ENCODE data around the gene BAIAP2L2. TPM values are rescaled to one million over a fixed set of nuclear protein-coding genes. Genes with fewer than 3 reads are reported as not detected.

BAIAP2L2 gene
- total RNA-seq (2013; cell fraction: nucleolus; rRNA removed), result 0.37 TPM in 1 of 2 replicates, not detected in the other
- 0.11 TPM in 1 of 2 replicates, not detected in the other for total RNA-seq (2014; rRNA removed)
- total RNA-seq (2014; rRNA removed; fragmentation: Illumina TruSeq; extraction: Trizol), result not detected in 2 replicates
- 0.08 and 0.38 TPM in 2 replicates for total RNA-seq (2021)
- polyA plus RNA-seq (2011; ENCODE audit: low read depth), result 0.12 TPM
- polyA plus RNA-seq (2011; rRNA removed), result 0.04 and 0.08 TPM in 2 replicates
- 0.04 and 0.12 TPM in 2 replicates for polyA plus RNA-seq (2011; cell fraction: cytosol; rRNA removed)
- 1.0 and 1.1 TPM in 2 replicates for polyA plus RNA-seq (2011; cell fraction: nucleus; rRNA removed)
- 0.51 and 0.70 TPM in 2 replicates for polyA plus RNA-seq (2012)
- not detected in 2 replicates for polyA plus RNA-seq (2014; fragmentation: Illumina TruSeq; extraction: Trizol)
- not detected for polyA plus RNA-seq (2014; fragmentation: Nextera tagmentation; extraction: Ambion mirVana)
- polyA plus RNA-seq (2014; rRNA removed), result 0.17 and 0.48 TPM in 2 replicates
- polyA plus RNA-seq (2016; fragmentation: Nextera tagmentation; extraction: Ambion mirVana), result under 1 TPM in 1 of 2 experiments, not detected in 1; 0.11 TPM
- polyA minus RNA-seq (2011; rRNA and poly(A)+ RNA removed), result not detected in 2 replicates
- not detected in 2 replicates for polyA minus RNA-seq (2011; cell fraction: cytosol; rRNA and poly(A)+ RNA removed)
- not detected in 2 replicates for polyA minus RNA-seq (2011; cell fraction: nucleus; rRNA and poly(A)+ RNA removed)
- Bru-seq, nascent RNA, result percentile 31 among the genes with signal in this experiment
- percentile 28 among the genes with signal in this experiment for BruChase-seq, experiment 1, labeled RNA remaining after a 6-hour chase
- percentile 22 among the genes with signal in this experiment for BruChase-seq, experiment 2, labeled RNA remaining after a 2-hour chase
- long read RNA-seq, experiment 1, result 0 reads
- long read RNA-seq, experiment 2, result 0 reads

GRCh38 chr22:38110008-38110862, at the start of gene BAIAP2L2:
Gene BAIAP2L2, minus strand, starts transcription at chr22:38110684. Its CDS starts 159 bp downstream, at chr22:38110525.
- H3K27ac ChIP-seq (ENCODE audit: control insufficient read depth, insufficient read depth), result no peak within 1 kb of the TSS
- no peak within 1 kb of the TSS for H2AFZ ChIP-seq (ENCODE audit: control insufficient read depth, low read depth, low read length)
- intact Hi-C loops (cut with micrococcal nuclease; ENCODE audit: unreplicated experiment), result loop anchor here (10.0 kb wide), 2 partner anchors 105 to 245 kb away; no protein-coding TSS in a partner anchor
- H3K27me3 ChIP-seq (replicated peaks in 1 of 2; ENCODE audit: control insufficient read depth in 2 of 2, insufficient read depth in 2 of 2, low read length in 1 of 2), result no peaks in the 10 kb centered on the region
- H3K4me2 ChIP-seq (ENCODE audit: control insufficient read depth, insufficient read depth), result no peak within 1 kb of the TSS
- no peaks in the 10 kb centered on the region for H3K9me3 ChIP-seq (replicated peaks; ENCODE audit: control insufficient read depth, insufficient read depth, low read length)
- no TSS peak for BruUV-seq (replicated peaks)
- FAIRE-seq (no peak), ATAC-seq (no peak), DNase-seq (ENCODE audit: low read depth, low spot score) (no peak)
- POLR2A ChIA-PET, result no interaction called here
- H3K79me2 ChIP-seq (ENCODE audit: control insufficient read depth, insufficient read depth, low read length), result no peaks in the 10 kb centered on the region
- no peak within 1 kb of the TSS for H3K9ac ChIP-seq (ENCODE audit: control insufficient read depth, insufficient read depth, low read length)
- 83% methylated on average over 19 of the region's 19 CpGs for WGBS (ENCODE audit: insufficient coverage, insufficient replicate concordance, low lambda C conversion rate, missing lambda C conversion rate)
- H3K4me1 ChIP-seq (ENCODE audit: control insufficient read depth, insufficient read depth, low read length), result no peaks in the 10 kb centered on the region
- RAD21 ChIA-PET (ENCODE audit: unreplicated experiment), result no interaction called here
- H3K4me3 ChIP-seq, result no peak within 1 kb of the TSS
- H3K36me3 ChIP-seq (ENCODE audit: control insufficient read depth in 2 of 2, insufficient read depth in 2 of 2, low read length in 1 of 2), result no peaks in the 10 kb centered on the region
- SMC1A ChIA-PET (ENCODE audit: uncharacterized antibody, unreplicated experiment), result no interaction called here
- in situ Hi-C loops (cut with MboI), result no loop called here
- CTCF ChIA-PET, result interaction anchor here (0.6 to 3.1 kb wide), 2 partner anchors 58 to 1336 kb away, joined by 4 to 10 read pairs; no protein-coding TSS in a partner anchor
- H4K20me1 ChIP-seq (ENCODE audit: control insufficient read depth, insufficient read depth), result no peaks in the 10 kb centered on the region
- TF ChIP-seq PRDM15 (CRISPR knock-in tag; IDR thresholded peaks at IDR 0.05) (no peak), NKRF (conservative IDR thresholded peaks at IDR 0.05) (no peak), ASH2L (IDR thresholded peaks at IDR 0.05; ENCODE audit: borderline replicate concordance, low read depth) (no peak), POLR2A (IDR thresholded peaks at IDR 0.05; ENCODE audit: low read depth, low read length) (no peak), HDGF (IDR thresholded peaks at IDR 0.05) (no peak), CHD2 (IDR thresholded peaks at IDR 0.05; ENCODE audit: borderline replicate concordance, low read depth, low read length) (no peak), POU2F2 (IDR thresholded peaks at IDR 0.05; ENCODE audit: borderline replicate concordance, low read depth, low read length) (no peak), EZH2 (IDR thresholded peaks at IDR 0.05; ENCODE audit: borderline replicate concordance, control insufficient read depth, low read depth, low read length) (no peak), MEF2A (IDR thresholded peaks at IDR 0.05; ENCODE audit: insufficient read depth, low read depth, low read length) (no peak), POLR2AphosphoS2 (IDR thresholded peaks at IDR 0.05; ENCODE audit: low read depth, low read length) (no peak), BCL3 (IDR thresholded peaks at IDR 0.05; ENCODE audit: borderline replicate concordance, insufficient read depth, low read depth, low read length, poor library complexity, severe bottlenecking) (no peak), FOXM1 (IDR thresholded peaks at IDR 0.05; ENCODE audit: low read depth, low read length) (no peak)

Data from GM12878 (cell line).